Liver (tissue), 9 donors: ENCODE measurements around the gene MOGAT3. TPM values are rescaled to one million over a fixed set of nuclear protein-coding genes. Genes with fewer than 3 reads are reported as not detected.

Experiments used
- DNase-seq: peaks from one replicate; pipeline ENCODE4 v3.0.0-alpha.2; 2017; ENCODE audit warnings: low spot score
- H3K27ac ChIP-seq, 2 donors: one replicate each; pipeline ENCODE4 v1.7.0; 2013; ENCODE audit warnings: inconsistent platforms in 2 of 2, low read length in 2 of 2, control low read depth in 1 of 2, low read depth in 1 of 2, mild to moderate bottlenecking in 1 of 2
- H3K27me3 ChIP-seq, 4 donors: one replicate each; pipeline versions ENCODE4 v1.6.1 to v1.7.0; 2013; ENCODE audit warnings: low read length in 3 of 4, inconsistent platforms in 1 of 4, mild to moderate bottlenecking in 1 of 4, moderate library complexity in 1 of 4; ENCODE audit not compliant: control insufficient read depth in 4 of 4, insufficient read depth in 4 of 4
- H3K36me3 ChIP-seq, 4 donors: one replicate each; pipeline versions ENCODE4 v1.6.1 to v1.7.0; 2013; ENCODE audit warnings: low read length in 3 of 4, mild to moderate bottlenecking in 3 of 4, low read depth in 1 of 4, moderate library complexity in 1 of 4; ENCODE audit not compliant: control insufficient read depth in 4 of 4, insufficient read depth in 3 of 4
- H3K4me1 ChIP-seq, 4 donors: one replicate each; pipeline versions ENCODE4 v1.6.1 to v1.7.0; 2013; ENCODE audit warnings: low read length in 3 of 4, mild to moderate bottlenecking in 3 of 4, moderate library complexity in 1 of 4; ENCODE audit not compliant: control insufficient read depth in 4 of 4, insufficient read depth in 4 of 4
- H3K4me3 ChIP-seq, 3 donors: one replicate each; pipeline versions ENCODE4 v1.6.1 to v1.7.0; 2013; ENCODE audit warnings: low read length in 3 of 3, control low read depth in 1 of 3, low read depth in 1 of 3, mild to moderate bottlenecking in 1 of 3
- H3K9ac ChIP-seq, 2 donors: one replicate each; pipeline ENCODE4 v1.7.0; 2013; ENCODE audit warnings: low read length in 2 of 2, mild to moderate bottlenecking in 2 of 2, moderate library complexity in 2 of 2, control low read depth in 1 of 2, low read depth in 1 of 2
- H3K9me3 ChIP-seq, 4 donors: one replicate each; pipeline versions ENCODE4 v1.6.1 to v1.7.0; 2013; ENCODE audit warnings: low read length in 3 of 4; ENCODE audit not compliant: control insufficient read depth in 4 of 4
- EGR1 ChIP-seq, 2 donors: IDR thresholded peaks; 2 replicates each; pipeline ENCODE4 v1.6.1; 2016 to 2018; ENCODE audit warnings: antibody characterized with exemption in 2 of 2, low read depth in 2 of 2
- FOXA1 ChIP-seq: IDR thresholded peaks from 2 replicates; pipeline ENCODE4 v1.6.1; 2016; ENCODE audit warnings: antibody characterized with exemption
- FOXA2 ChIP-seq: IDR thresholded peaks from 2 replicates; pipeline ENCODE4 v1.6.1; 2016; ENCODE audit warnings: antibody characterized with exemption
- GABPA ChIP-seq, 2 donors: IDR thresholded peaks in 1 of 2; conservative IDR thresholded peaks in 1 of 2; 2 replicates each; pipeline ENCODE4 v1.6.1; 2016; ENCODE audit warnings: antibody characterized with exemption in 2 of 2, mild to moderate bottlenecking in 1 of 2, moderate library complexity in 1 of 2
- HNF4A ChIP-seq, 2 donors: conservative IDR thresholded peaks; 2 replicates each; pipeline ENCODE4 v1.6.1; 2016; ENCODE audit warnings: antibody characterized with exemption in 2 of 2, mild to moderate bottlenecking in 2 of 2
- JUND ChIP-seq, 2 donors: IDR thresholded peaks; 2 replicates each; pipeline ENCODE4 v1.6.1; 2016; ENCODE audit warnings: antibody characterized with exemption in 2 of 2
- RAD21 ChIP-seq, 2 donors: IDR thresholded peaks; 2 replicates each; pipeline ENCODE4 v1.6.1; 2016; ENCODE audit warnings: antibody characterized with exemption in 2 of 2, mild to moderate bottlenecking in 2 of 2
- RXRA ChIP-seq, 2 donors: IDR thresholded peaks; 2 replicates each; pipeline ENCODE4 v1.6.1; 2017 to 2018; ENCODE audit warnings: antibody characterized with exemption in 2 of 2, mild to moderate bottlenecking in 1 of 2
- SP1 ChIP-seq: IDR thresholded peaks from 2 replicates; pipeline ENCODE4 v1.6.1; 2018; ENCODE audit warnings: antibody characterized with exemption, mild to moderate bottlenecking
- TAF1 ChIP-seq: conservative IDR thresholded peaks from 2 replicates; pipeline ENCODE4 v1.6.1; 2016; ENCODE audit warnings: antibody characterized with exemption, mild to moderate bottlenecking
- YY1 ChIP-seq: IDR thresholded peaks from 2 replicates; pipeline ENCODE4 v1.6.1; 2016; ENCODE audit warnings: antibody characterized with exemption, mild to moderate bottlenecking
- WGBS: extraction: QIAGEN DNeasy Blood & Tissue Kit; methylation state at CpG from one replicate; pipeline ENCODE4 v1.1.7; 2013; 5-methylcytosine and 5-hydroxymethylcytosine counted together
- polyA plus RNA-seq, 2 donors: library from polyadenylated mRNA; stranded (reverse) in 1 of 2; unstranded in 1 of 2; fragments of 200-250 nt in 1 of 2; fragments of >200 nt in 1 of 2; fragmentation: Nextera tagmentation in 1 of 2; extraction: Ambion mirVana in 1 of 2; gene quantifications; one replicate each; pipeline versions ENCODE4 v1.2.1 to v1.2.3, GENCODE V29; 2013 to 2015
- total RNA-seq, 2 donors: library from RNA; depleted of rRNA; stranded (reverse); fragments of >200 nt; gene quantifications; one replicate each; pipeline ENCODE4 v1.2.3, GENCODE V29; 2014
- TF ChIP-seq, protein P1 (sequence below): IDR thresholded peaks from 2 replicates; pipeline ENCODE4 v1.6.1; 2016; ENCODE audit warnings: antibody characterized with exemption
- TF ChIP-seq, protein P2 (sequence below): IDR thresholded peaks from 2 replicates; pipeline ENCODE4 v1.6.1; 2016; ENCODE audit warnings: antibody characterized with exemption, mild to moderate bottlenecking
- TF ChIP-seq, protein P3 (sequence below): IDR thresholded peaks from 2 replicates; pipeline ENCODE4 v1.6.1; 2016; ENCODE audit warnings: antibody characterized with exemption
- donor health status: healthy.
- donor health status: healthy.
- donor health status: healthy.
- donor health status: healthy.
- donor health status: healthy.

Gene MOGAT3
- total and polyA plus RNA-seq, 4 donors: 1.8 to 7.9 (median 3.7) TPM

DNA sequence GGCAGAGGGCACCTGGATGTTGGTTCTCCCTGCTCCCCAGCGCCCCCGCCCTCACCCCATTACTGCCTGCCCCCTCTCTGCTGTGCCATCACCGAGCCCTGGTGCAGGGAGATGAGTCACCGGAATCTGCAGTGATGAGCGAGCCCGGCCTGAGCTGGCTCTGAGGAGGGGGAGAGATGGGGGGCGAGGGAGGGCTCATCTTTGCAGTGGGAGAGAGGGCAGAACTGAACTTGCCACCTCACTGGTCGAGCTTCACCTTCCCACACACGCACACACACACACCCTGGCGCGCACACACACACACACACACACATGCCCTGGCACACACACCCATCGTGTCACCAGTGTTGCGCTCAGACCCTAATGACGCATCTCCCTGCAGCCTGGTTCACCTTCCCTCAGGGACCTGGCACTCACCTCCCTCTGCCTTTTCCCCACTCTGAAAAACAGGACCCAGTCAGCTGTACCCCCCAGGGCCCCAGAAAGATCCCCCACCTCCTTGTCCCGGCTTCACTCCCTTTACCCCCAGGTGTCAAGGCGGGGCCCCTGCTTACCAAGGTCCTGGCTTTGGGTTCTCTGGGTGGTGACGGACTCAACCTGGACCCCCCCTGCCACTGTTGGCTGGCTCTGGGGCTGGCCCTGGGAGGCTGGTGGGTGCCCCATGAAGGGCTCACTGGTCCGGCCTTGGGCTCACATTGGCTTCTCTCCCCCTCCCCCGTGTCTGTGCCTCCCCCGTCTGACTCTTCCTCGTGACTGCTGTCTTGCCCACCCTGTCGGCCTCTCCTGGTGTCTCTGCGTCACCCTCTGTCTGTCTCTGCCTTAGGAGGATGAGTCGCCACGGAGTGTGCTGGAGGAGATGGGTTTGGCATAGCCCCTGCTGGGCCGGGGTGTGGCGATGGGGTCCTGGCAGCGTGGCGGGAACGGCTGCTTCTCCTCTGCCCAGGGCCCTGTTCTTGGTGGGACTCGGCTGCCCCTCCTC lies 40.9 kb downstream of the MOGAT3 start:
- no peak for DNase-seq
- Histone ChIP-seq H3K4me1 (peaks cover 6 to 25% (median 16%) of the 10 kb centered on the region in 4 donors), H3K4me3 (no peak overlapping the region), H3K27me3 (peaks cover 0 to 5% (median 0%) of the 10 kb centered on the region in 4 donors), H3K36me3 (peaks cover 5 to 13% (median 6%) of the 10 kb centered on the region in 4 donors), H3K9ac (no peak overlapping the region), H3K27ac (no peak overlapping the region), H3K9me3 (no peaks in the 10 kb centered on the region)
- TF ChIP-seq JUND (IDR thresholded peaks at IDR 0.05): no peak
- TF ChIP-seq FOXA2: no peak
- TF ChIP-seq, protein P1, sequence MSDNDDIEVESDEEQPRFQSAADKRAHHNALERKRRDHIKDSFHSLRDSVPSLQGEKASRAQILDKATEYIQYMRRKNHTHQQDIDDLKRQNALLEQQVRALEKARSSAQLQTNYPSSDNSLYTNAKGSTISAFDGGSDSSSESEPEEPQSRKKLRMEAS: no peak
- TF ChIP-seq RAD21 (IDR thresholded peaks at IDR 0.05): no peak
- TF ChIP-seq SP1: no peak
- TF ChIP-seq GABPA (IDR thresholded peaks at IDR 0.05 in 1 of 2, conservative IDR thresholded peaks at IDR 0.05 in 1 of 2): no peak
- TF ChIP-seq TAF1: no peak
- no peak for TF ChIP-seq YY1
- no peak for TF ChIP-seq FOXA1
- TF ChIP-seq, protein P2, sequence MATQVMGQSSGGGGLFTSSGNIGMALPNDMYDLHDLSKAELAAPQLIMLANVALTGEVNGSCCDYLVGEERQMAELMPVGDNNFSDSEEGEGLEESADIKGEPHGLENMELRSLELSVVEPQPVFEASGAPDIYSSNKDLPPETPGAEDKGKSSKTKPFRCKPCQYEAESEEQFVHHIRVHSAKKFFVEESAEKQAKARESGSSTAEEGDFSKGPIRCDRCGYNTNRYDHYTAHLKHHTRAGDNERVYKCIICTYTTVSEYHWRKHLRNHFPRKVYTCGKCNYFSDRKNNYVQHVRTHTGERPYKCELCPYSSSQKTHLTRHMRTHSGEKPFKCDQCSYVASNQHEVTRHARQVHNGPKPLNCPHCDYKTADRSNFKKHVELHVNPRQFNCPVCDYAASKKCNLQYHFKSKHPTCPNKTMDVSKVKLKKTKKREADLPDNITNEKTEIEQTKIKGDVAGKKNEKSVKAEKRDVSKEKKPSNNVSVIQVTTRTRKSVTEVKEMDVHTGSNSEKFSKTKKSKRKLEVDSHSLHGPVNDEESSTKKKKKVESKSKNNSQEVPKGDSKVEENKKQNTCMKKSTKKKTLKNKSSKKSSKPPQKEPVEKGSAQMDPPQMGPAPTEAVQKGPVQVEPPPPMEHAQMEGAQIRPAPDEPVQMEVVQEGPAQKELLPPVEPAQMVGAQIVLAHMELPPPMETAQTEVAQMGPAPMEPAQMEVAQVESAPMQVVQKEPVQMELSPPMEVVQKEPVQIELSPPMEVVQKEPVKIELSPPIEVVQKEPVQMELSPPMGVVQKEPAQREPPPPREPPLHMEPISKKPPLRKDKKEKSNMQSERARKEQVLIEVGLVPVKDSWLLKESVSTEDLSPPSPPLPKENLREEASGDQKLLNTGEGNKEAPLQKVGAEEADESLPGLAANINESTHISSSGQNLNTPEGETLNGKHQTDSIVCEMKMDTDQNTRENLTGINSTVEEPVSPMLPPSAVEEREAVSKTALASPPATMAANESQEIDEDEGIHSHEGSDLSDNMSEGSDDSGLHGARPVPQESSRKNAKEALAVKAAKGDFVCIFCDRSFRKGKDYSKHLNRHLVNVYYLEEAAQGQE: no peak
- TF ChIP-seq, protein P3, sequence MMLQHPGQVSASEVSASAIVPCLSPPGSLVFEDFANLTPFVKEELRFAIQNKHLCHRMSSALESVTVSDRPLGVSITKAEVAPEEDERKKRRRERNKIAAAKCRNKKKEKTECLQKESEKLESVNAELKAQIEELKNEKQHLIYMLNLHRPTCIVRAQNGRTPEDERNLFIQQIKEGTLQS: no peak
- no peak for TF ChIP-seq RXRA (IDR thresholded peaks at IDR 0.05)
- TF ChIP-seq EGR1 (IDR thresholded peaks at IDR 0.05; ENCODE audit: low read depth in 2 of 2): no peak
- TF ChIP-seq HNF4A (conservative IDR thresholded peaks at IDR 0.05): no peak
- 85% methylated on average over 31 of the region's 31 CpGs for WGBS

DNA sequence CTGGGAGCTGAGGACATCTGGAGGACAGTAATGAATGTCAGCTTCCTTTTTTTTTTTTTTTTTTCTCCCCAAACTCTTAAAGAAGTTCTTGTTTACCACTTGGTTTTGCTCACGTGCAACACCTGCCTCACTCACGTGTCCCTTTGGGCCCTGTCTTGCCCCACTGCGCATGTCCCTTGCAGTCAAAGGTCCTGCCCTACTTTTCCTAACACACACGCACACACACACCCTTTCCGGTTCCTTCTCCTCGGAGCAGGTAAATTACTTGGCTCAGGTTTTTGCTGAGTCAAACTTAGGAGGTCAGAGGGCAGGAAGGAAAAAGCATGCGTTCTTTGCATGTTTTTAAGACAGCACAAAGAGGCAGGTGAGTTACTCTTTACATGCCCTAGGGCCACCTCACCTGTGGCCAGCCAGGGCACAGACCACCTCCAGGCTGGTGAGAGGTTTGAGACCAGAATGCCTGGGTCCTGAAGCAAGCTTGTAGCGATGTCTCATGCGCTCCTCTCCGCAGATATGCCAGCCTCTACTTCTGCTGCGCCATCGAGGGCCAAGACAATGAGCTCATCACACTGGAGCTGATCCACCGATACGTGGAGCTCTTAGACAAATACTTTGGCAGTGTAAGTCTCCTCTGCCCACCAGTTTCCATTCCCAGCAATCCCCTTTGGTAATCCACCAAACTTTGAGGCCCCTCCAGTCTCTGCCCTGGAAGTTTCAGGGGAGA lies 43.8 kb downstream of the MOGAT3 start:
- H3K9ac ChIP-seq: no peak overlapping the region
- H3K4me1 ChIP-seq: peaks cover 2 to 20% (median 12%) of the 10 kb centered on the region in 4 donors
- TF ChIP-seq RXRA (IDR thresholded peaks at IDR 0.05): no peak
- TF ChIP-seq EGR1 (IDR thresholded peaks at IDR 0.05; ENCODE audit: low read depth in 2 of 2): no peak
- TF ChIP-seq TAF1: no peak
- TF ChIP-seq, protein P3: no peak
- TF ChIP-seq FOXA1: no peak
- no peak for TF ChIP-seq GABPA (IDR thresholded peaks at IDR 0.05 in 1 of 2, conservative IDR thresholded peaks at IDR 0.05 in 1 of 2)
- no peak for TF ChIP-seq HNF4A (conservative IDR thresholded peaks at IDR 0.05)
- no peak for TF ChIP-seq SP1
- TF ChIP-seq YY1: no peak
- no peak for TF ChIP-seq RAD21 (IDR thresholded peaks at IDR 0.05)
- TF ChIP-seq FOXA2: no peak
- no peak for TF ChIP-seq JUND (IDR thresholded peaks at IDR 0.05)
- no peaks in the 10 kb centered on the region for H3K9me3 ChIP-seq
- WGBS: 64% methylated on average over 14 of the region's 14 CpGs
- H3K36me3 ChIP-seq: peaks cover 5 to 13% (median 6%) of the 10 kb centered on the region in 4 donors
- DNase-seq: no peak
- no peak overlapping the region for H3K4me3 ChIP-seq
- H3K27ac ChIP-seq: no peak overlapping the region
- H3K27me3 ChIP-seq: peaks cover 0 to under 1% (median 0%) of the 10 kb centered on the region in 4 donors
